NCI-H1092 treated with DMSO at 0.1 percent for 48 hours (cell line): Measurements from ENCODE around the gene ATP5MG.
"Not testable (repeated sequence)": the region's sequence is repeated elsewhere in the genome, so short reads cannot be mapped to it uniquely, and the experiment has no call there.

Experiments used
- DNase-seq: peaks from one replicate; lab custom pipeline; 2025; lab: John Stamatoyannopoulos, UW

The ATP5MG gene

DNA sequence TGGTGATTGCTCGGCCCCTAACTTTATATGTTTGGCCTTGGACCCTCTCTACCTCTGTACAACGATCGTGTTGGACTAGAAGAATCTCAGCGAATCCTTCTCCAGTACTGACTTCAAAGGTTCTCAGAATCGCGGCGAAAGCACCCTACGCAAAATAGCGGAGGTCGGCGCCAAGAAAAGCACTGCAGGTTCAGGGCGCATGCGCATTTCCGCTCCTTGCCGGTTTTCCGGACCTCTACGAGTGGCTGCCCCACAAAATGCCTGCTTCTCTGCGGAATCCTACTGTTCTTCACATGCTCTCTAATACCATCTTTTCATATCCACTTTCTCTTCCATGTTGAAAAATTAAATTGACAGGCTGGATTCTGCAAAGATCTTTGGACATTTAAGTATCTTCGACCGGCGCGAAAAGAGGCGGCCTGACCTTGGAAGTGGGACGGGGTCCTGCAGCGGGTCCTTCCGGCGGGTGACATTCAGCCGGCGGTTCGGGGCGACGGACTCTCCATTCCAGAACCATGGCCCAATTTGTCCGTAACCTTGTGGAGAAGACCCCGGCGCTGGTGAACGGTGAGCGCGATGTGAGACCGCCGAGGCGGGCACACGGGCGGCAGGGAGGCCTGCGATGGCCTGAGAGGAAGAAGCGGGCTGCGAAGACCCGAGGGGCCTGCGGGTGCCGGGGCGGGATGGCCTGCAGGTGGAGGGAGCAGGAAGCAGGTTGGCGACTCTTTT lies at the start of gene ATP5MG:
Gene ATP5MG (plus strand): TSS at position 456 of the 729 bp plus-strand sequence. CDS start 60 bp downstream, at position 516.
- DNase-seq = peak; percentile 98

DNA sequence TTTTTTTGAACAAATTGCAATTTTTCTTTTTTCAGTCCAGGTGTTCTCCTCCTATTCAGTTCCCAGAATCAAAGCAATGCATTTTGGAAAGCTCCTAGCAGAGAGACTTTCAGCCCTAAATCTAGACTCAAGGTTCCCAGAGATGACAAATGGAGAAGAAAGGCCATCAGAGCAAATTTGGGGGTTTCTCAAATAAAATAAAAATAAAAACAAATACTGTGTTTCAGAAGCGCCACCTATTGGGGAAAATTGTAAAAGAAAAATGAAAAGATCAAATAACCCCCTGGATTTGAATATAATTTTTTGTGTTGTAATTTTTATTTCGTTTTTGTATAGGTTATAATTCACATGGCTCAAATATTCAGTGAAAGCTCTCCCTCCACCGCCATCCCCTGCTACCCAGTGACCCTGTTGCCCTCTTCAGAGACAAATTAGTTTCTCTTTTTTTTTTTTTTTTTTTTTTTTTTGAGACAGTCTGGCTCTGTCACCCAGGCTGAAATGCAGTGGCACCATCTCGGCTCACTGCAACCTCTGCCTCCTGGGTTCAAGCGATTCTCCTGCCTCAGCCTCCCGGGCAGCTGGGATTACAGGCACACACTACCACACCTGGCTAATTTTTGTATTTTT lies 48.2 kb upstream of the ATP5MG start:
- DNase-seq = peak; percentile 7

GRCh38 chr11:118358071-118358470 lies 43.3 kb upstream of the ATP5MG start:
- DNase-seq = no peak

GRCh38 chr11:118359295-118359958 lies 42.0 kb upstream of the ATP5MG start, which contains the start of gene UBE4A:
Gene UBE4A, plus strand, starts transcription at chr11:118359600. Its CDS starts 5,481 bp downstream, at chr11:118365081.
- DNase-seq = peak; percentile 97

GRCh38 chr11:118364956-118365615 lies 36.3 kb upstream of the ATP5MG start:
- DNase-seq = no peak

- DNase-seq = no peak
These were observed 35.1 kb upstream of the ATP5MG start for GRCh38 chr11:118366287-118366686.

GRCh38 chr11:118370774-118371173 lies 30.6 kb upstream of the ATP5MG start:
- DNase-seq = no peak

GRCh38 chr11:118373263-118373662 lies 28.1 kb upstream of the ATP5MG start:
- no peak for DNase-seq

GRCh38 chr11:118373871-118374270 lies 27.5 kb upstream of the ATP5MG start:
- DNase-seq = no peak

DNA sequence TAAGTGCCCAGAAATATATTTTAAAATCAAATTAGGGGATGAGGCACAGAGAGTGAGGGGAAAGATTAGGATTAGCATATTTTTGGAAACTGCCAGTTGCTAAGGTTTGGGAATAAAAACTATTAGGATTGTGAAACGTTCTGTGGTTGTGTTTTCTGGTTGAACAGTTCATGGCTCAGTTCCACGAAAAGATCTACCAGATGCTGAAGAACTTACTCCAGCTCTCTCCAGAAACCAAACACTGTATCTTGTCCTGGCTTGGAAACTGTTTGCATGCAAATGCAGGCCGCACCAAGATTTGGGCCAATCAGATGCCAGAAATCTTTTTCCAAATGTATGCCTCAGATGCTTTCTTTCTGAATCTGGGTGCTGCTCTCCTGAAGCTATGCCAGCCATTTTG lies 26.7 kb upstream of the ATP5MG start:
- no peak for DNase-seq

GRCh38 chr11:118375978-118376377 lies 25.4 kb upstream of the ATP5MG start:
- DNase-seq = no peak

- DNase-seq = no peak
These were observed 21.9 kb upstream of the ATP5MG start for GRCh38 chr11:118379497-118379896.

- no peak for DNase-seq
These were observed 20.8 kb upstream of the ATP5MG start for GRCh38 chr11:118380571-118380970.

DNA sequence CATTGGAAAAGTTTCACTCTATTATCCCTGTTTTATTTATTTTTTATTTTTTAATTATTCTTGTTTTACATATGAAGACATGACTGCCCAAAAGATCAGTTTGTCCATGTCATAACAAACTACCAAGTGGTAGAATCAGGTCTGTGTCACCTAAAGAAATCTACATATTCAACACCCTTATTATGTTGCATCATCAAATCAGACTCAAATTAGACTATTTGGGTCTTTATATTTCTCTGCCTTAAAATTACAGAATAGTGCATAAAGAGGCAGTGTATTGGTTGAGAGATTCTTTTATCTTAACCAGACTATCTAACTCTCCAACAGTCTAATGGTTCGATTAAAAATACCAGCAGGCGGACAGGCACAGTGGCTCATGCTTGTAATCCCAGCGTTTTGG lies 18.5 kb upstream of the ATP5MG start:
- no peak for DNase-seq

DNA sequence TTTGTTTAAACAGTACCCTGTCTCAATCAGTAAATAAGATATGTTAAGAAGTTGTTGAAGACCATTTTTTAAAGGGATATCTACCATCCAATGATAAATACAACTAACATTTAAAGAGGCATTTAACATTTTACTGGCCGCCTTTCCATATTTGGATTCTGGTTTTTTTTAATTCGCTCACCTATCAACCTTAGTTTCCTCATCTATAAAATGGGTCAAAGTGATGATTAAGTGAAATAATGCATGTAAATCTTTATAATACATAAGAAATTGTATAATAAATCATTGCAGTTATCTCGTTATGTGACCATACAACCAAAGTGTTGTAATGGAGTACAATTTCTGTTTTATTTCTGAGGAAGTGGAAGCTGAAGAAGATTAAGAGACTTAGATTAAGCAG lies 17.7 kb upstream of the ATP5MG start:
- no peak for DNase-seq

DNA sequence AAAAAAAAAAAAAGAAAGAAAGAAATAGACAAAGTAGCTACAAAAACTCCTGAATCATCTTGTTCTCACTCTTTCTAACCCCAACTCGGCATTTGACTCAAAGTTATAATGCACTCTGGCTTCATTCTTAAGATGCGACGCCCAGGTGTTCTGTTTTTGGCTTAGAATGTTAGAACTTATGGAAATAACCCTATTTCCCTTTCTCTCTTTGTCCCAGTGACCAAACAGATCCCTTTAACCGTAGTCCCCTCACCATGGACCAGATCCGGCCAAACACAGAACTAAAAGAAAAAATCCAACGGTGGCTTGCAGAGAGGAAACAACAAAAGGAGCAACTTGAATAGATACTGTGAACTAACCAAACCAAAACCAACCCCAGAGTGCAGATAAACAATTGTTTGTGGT lies 5.3 kb upstream of the ATP5MG start:
- DNase-seq = no peak

DNA sequence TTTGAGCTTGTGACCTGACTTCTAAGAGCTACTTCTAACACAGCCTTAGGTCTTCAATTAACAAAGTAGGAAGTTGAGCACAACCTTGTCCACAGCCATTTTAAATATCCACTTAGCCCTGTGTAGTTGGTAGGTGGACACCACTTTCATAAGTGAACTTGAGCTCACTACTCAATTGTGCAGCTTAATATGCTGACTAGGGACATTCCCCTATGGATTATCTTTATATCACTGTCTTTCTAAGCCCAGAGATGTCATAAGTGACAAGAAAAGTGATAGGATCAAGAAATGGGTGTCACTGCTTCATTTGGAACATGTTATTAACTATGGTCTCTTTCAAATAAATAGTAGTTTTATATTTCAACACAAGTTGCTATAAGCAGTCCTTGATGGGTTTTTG lies 4.0 kb upstream of the ATP5MG start:
- DNase-seq = no peak

DNA sequence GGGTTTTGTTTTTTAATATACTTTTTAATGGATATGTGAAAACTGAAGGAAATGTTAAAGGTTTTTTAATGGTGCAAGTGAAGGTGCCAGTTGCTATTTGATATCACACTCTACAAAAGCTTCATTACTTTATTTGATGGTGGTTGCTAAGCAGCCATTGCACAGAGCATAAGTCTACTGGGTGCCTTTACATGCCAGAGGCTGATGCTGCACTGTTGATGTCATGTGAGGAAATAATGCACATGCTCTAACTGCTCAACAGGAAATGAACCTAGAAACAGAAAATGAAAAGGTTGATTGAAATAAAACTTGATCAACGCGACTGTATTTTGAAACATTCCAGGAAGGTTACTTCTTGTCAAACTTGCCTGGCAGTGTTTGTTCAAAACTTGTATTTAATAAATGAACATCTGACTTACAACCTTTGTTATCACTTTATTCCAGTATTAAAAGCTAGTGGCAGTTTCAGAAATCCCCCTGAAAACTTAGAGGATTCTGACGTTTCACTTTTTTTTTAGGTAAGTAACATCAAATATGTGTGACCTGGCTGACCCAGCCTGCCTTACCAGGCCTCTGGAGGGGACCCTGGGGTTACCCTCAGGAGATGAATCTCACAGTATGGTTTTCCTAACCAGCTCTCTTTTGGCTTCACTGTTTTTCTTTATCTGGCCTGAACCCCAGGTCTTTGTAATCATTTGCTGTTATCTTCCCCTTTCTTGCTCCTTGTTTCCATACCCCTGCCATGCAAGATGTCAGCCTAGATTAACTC lies 2.4 kb upstream of the ATP5MG start:
- no peak for DNase-seq

- no peak for DNase-seq
These were observed 629 bp downstream of the ATP5MG start for GRCh38 chr11:118401880-118402590.

DNA sequence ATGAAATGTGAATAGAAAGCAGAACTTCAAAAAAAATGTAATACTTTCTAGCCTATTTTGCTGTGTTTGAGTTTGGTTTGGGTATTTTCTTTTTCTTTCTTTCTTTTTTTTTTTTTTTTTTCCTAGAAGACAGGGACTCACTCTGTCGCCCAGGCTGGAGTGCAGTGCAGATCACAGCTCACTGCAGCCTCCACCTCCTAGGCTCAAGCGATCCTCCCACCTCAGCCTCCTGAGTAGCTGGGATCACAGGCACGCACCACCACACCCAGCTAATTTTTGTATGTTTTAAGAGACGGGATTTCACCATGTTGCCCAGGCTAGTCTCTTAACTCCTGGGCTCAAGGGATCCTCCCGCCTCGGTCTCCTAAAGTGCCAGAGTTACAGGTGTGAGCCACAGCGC lies 1.2 kb downstream of the ATP5MG start:
- DNase-seq = not testable (repeated sequence)

GRCh38 chr11:118406599-118407166 lies 5.3 kb downstream of the ATP5MG start:
- DNase-seq = peak; percentile 90
